Measurements from ENCODE around the gene NEDD4L. TPM values are rescaled to one million over a fixed set of nuclear protein-coding genes. Genes with fewer than 3 reads are reported as not detected.

The NEDD4L gene
- total and polyA plus RNA-seq, 4 donors = 40.2 to 308 (median 148) TPM

- Histone ChIP-seq H3K9ac (ENCODE audit: insufficient read depth in 1 of 2, low read length in 2 of 2) (no peak overlapping the region), H3K27ac (ENCODE audit: low read depth in 1 of 2, low read length in 1 of 2) (no peak overlapping the region), H3K27me3 (ENCODE audit: control insufficient read depth in 3 of 3, insufficient read depth in 3 of 3, low read length in 2 of 3) (no peaks in the 10 kb centered on the region), H3K36me3 (ENCODE audit: control insufficient read depth in 4 of 4, insufficient read depth in 4 of 4, low read length in 4 of 4) (peaks cover 9 to 45% (median 25%) of the 10 kb centered on the region in 4 donors), H3K4me1 (ENCODE audit: control insufficient read depth in 5 of 5, insufficient read depth in 5 of 5, low read length in 5 of 5) (no peaks in the 10 kb centered on the region), H3K4me3 (no peak overlapping the region), H3K9me3 (ENCODE audit: control insufficient read depth in 4 of 4, insufficient read depth in 3 of 4, low read length in 3 of 4) (no peaks in the 10 kb centered on the region)
- 94 to 96% methylated on average over 10 of the region's 10 CpGs for WGBS, 2 donors
- no peak for DNase-seq
- TF ChIP-seq CTCF (IDR thresholded peaks at IDR 0.05; ENCODE audit: control extremely low read depth, extremely low read depth) = no peak
- no peak for ATAC-seq (ENCODE audit: insufficient read depth, low FRiP score)
These were observed 326.1 kb downstream of the NEDD4L start for GRCh38 chr18:58370038-58370580.

- ATAC-seq (ENCODE audit: insufficient read depth, low FRiP score) (no peak), DNase-seq (no peak)
- H3K4me3 ChIP-seq = no peak overlapping the region
- peaks cover 9 to 46% (median 23%) of the 10 kb centered on the region in 4 donors for H3K36me3 ChIP-seq (ENCODE audit: control insufficient read depth in 4 of 4, insufficient read depth in 4 of 4, low read length in 4 of 4)
- H3K27me3 ChIP-seq (ENCODE audit: control insufficient read depth in 3 of 3, insufficient read depth in 3 of 3, low read length in 2 of 3) = no peaks in the 10 kb centered on the region
- no peak overlapping the region for H3K27ac ChIP-seq (ENCODE audit: low read depth in 1 of 2, low read length in 1 of 2)
- H3K4me1 ChIP-seq (ENCODE audit: control insufficient read depth in 5 of 5, insufficient read depth in 5 of 5, low read length in 5 of 5) = no peaks in the 10 kb centered on the region
- TF ChIP-seq CTCF (IDR thresholded peaks at IDR 0.05; ENCODE audit: control extremely low read depth, extremely low read depth) = no peak
- WGBS, 2 donors = 85 to 88% methylated on average over 5 of the region's 5 CpGs
- H3K9ac ChIP-seq (ENCODE audit: insufficient read depth in 1 of 2, low read length in 2 of 2) = no peak overlapping the region
- H3K9me3 ChIP-seq (ENCODE audit: control insufficient read depth in 4 of 4, insufficient read depth in 3 of 4, low read length in 3 of 4) = no peaks in the 10 kb centered on the region
These were observed 326.6 kb downstream of the NEDD4L start for GRCh38 chr18:58370612-58371011.

GRCh38 chr18:58373481-58373880, 329.5 kb downstream of the NEDD4L start:
- H3K27me3 ChIP-seq (ENCODE audit: control insufficient read depth in 3 of 3, insufficient read depth in 3 of 3, low read length in 2 of 3) = no peaks in the 10 kb centered on the region
- H3K9ac ChIP-seq (ENCODE audit: insufficient read depth in 1 of 2, low read length in 2 of 2) = no peak overlapping the region
- H3K9me3 ChIP-seq (ENCODE audit: control insufficient read depth in 4 of 4, insufficient read depth in 3 of 4, low read length in 3 of 4) = peaks cover 0 to 1% (median 0%) of the 10 kb centered on the region in 4 donors
- ATAC-seq (ENCODE audit: insufficient read depth, low FRiP score) (no peak), DNase-seq (peak; percentile 35 to 60 (median 37))
- no peak overlapping the region for H3K4me3 ChIP-seq
- H3K36me3 ChIP-seq (ENCODE audit: control insufficient read depth in 4 of 4, insufficient read depth in 4 of 4, low read length in 4 of 4) = peaks cover 4 to 35% (median 19%) of the 10 kb centered on the region in 4 donors
- peaks cover 0 to 10% (median 4%) of the 10 kb centered on the region in 5 donors for H3K4me1 ChIP-seq (ENCODE audit: control insufficient read depth in 5 of 5, insufficient read depth in 5 of 5, low read length in 5 of 5)
- WGBS, 2 donors = 83 to 88% methylated on average over 5 of the region's 5 CpGs
- H3K27ac ChIP-seq (ENCODE audit: low read depth in 1 of 2, low read length in 1 of 2) = no peak overlapping the region
- no peak for TF ChIP-seq CTCF (IDR thresholded peaks at IDR 0.05; ENCODE audit: control extremely low read depth, extremely low read depth)

GRCh38 chr18:58375051-58375450, 331.0 kb downstream of the NEDD4L start:
- H3K4me1 ChIP-seq (ENCODE audit: control insufficient read depth in 5 of 5, insufficient read depth in 5 of 5, low read length in 5 of 5) = peaks cover 0 to 16% (median 4%) of the 10 kb centered on the region in 5 donors
- H3K9ac ChIP-seq (ENCODE audit: insufficient read depth in 1 of 2, low read length in 2 of 2) = no peak overlapping the region
- TF ChIP-seq CTCF (IDR thresholded peaks at IDR 0.05; ENCODE audit: control extremely low read depth, extremely low read depth) = no peak
- 93 to 96% methylated on average over 8 of the region's 8 CpGs for WGBS, 2 donors
- ATAC-seq (ENCODE audit: insufficient read depth, low FRiP score) (no peak), DNase-seq (no peak)
- no peak overlapping the region for H3K4me3 ChIP-seq
- no peak overlapping the region for H3K27ac ChIP-seq (ENCODE audit: low read depth in 1 of 2, low read length in 1 of 2)
- H3K27me3 ChIP-seq (ENCODE audit: control insufficient read depth in 3 of 3, insufficient read depth in 3 of 3, low read length in 2 of 3) = no peaks in the 10 kb centered on the region
- H3K9me3 ChIP-seq (ENCODE audit: control insufficient read depth in 4 of 4, insufficient read depth in 3 of 4, low read length in 3 of 4) = peaks cover 0 to 1% (median 0%) of the 10 kb centered on the region in 4 donors
- H3K36me3 ChIP-seq (ENCODE audit: control insufficient read depth in 4 of 4, insufficient read depth in 4 of 4, low read length in 4 of 4) = peaks cover 4 to 31% (median 15%) of the 10 kb centered on the region in 4 donors

All from lung (tissue), 12 donors.